K562 (cell line): Measurements from ENCODE around the gene IFNA1. TPM values are rescaled to one million over a fixed set of nuclear protein-coding genes. Genes with fewer than 3 reads are reported as not detected.

Source experiments
- ATAC-seq: fragments of 200-7000 bp; cut with Tn5 transposase; 3 replicates; pipeline ENCODE4 v1.9.1; 2020; ENCODE audit warnings: moderate library complexity
- BruUV-seq: library from RNA; stranded (reverse); fragments of 400-500 nt; replicated peaks from 2 replicates; lab custom pipeline; 2021; lab: Mats Ljungman, UMichigan
- CTCF ChIA-PET: fragments of 300-600 bp; formaldehyde crosslinking; extraction: SDS; loops from one replicate; lab custom pipeline; 2021; ENCODE audit warnings: low intra/inter-chr PET ratio; lab: Yijun Ruan, JAX
- POLR2A ChIA-PET: fragments of 300-600, 350-650 bp; sonication (Branson Sonifier 250); formaldehyde crosslinking; extraction: SDS; loops from one replicate; lab custom pipeline; 2021; ENCODE audit warnings: antibody characterized with exemption, inconsistent platforms; lab: Yijun Ruan, JAX
- DNase-seq, 4 experiments: peaks; one replicate each; pipeline versions ENCODE4 v3.0.0 to v3.0.0-alpha.2; 2011 to 2018; ENCODE audit warnings: low spot score in 3 of 4, mixed read lengths in 3 of 4; ENCODE audit errors: extremely low read depth in 1 of 4
- FAIRE-seq: peaks from 2 replicates; lab custom pipeline; 2011; peaks lifted over from hg19 to GRCh38; lab: Jason Lieb, UNC
- H2AFZ ChIP-seq: 2 replicates; pipeline ENCODE4 v1.6.0; 2011; ENCODE audit warnings: low read depth, low read length, control low read depth, inconsistent platforms
- H3K27ac ChIP-seq: fragments of 200-600 bp; 3 replicates; pipeline ENCODE4 v1.8.0; 2011; ENCODE audit warnings: low read depth, mild to moderate bottlenecking, control low read depth, inconsistent platforms, low read length, moderate library complexity, mixed read lengths; ENCODE audit errors: extremely low read depth
- H3K27me3 ChIP-seq, 2 experiments: fragments of 300-600 bp in 1 of 2; 2 replicates in 1 of 2; 3 replicates in 1 of 2; pipeline versions ENCODE4 v1.6.0 to v1.8.0; 2011; ENCODE audit warnings: inconsistent platforms in 2 of 2, low read length in 2 of 2, mild to moderate bottlenecking in 1 of 2, mixed read lengths in 1 of 2, moderate library complexity in 1 of 2; ENCODE audit not compliant: control insufficient read depth in 2 of 2, insufficient read depth in 2 of 2
- H3K36me3 ChIP-seq: fragments of 300-600 bp; 3 replicates; pipeline ENCODE4 v1.8.0; 2011; ENCODE audit warnings: mild to moderate bottlenecking, low read length, inconsistent platforms; ENCODE audit not compliant: control insufficient read depth, insufficient read depth
- H3K4me1 ChIP-seq, 2 experiments: fragments of 200-600 bp in 1 of 2; replicated peaks in 1 of 2; 2 replicates in 1 of 2; 3 replicates in 1 of 2; pipeline versions ENCODE4 v1.5.1 to v1.8.0; 2011; ENCODE audit warnings: inconsistent platforms in 2 of 2, low read length in 2 of 2, mild to moderate bottlenecking in 1 of 2, mixed read lengths in 1 of 2, moderate library complexity in 1 of 2; ENCODE audit not compliant: control insufficient read depth in 2 of 2, insufficient read depth in 2 of 2
- H3K4me2 ChIP-seq: 2 replicates; pipeline ENCODE4 v1.6.1; 2011; ENCODE audit warnings: low read length, control low read depth, inconsistent platforms, mixed read lengths; ENCODE audit not compliant: insufficient read depth
- H3K4me3 ChIP-seq: fragments of 200-600 bp; sonication (generic), shearing (Covaris generic); 2 replicates; pipeline ENCODE4 v1.5.1; 2016; ENCODE audit warnings: control low read depth, inconsistent platforms
- H3K79me2 ChIP-seq: fragments of 200-600 bp; 3 replicates; pipeline ENCODE4 v1.8.0; 2011; ENCODE audit warnings: low read length, inconsistent platforms; ENCODE audit not compliant: control insufficient read depth, insufficient read depth
- H3K9ac ChIP-seq, 2 experiments: 2 replicates each; pipeline versions ENCODE4 v1.6.0 to v1.6.1; 2011; ENCODE audit warnings: low read depth in 2 of 2, low read length in 2 of 2, control low read depth in 1 of 2, inconsistent platforms in 1 of 2, mild to moderate bottlenecking in 1 of 2, mixed read lengths in 1 of 2; ENCODE audit not compliant: insufficient read depth in 1 of 2
- H3K9me1 ChIP-seq: one replicate; pipeline ENCODE4 v1.6.0; 2011; ENCODE audit warnings: inconsistent platforms, mild to moderate bottlenecking, low read length, moderate library complexity; ENCODE audit not compliant: control insufficient read depth, insufficient read depth
- H3K9me3 ChIP-seq: replicated peaks from 2 replicates; pipeline ENCODE4 v1.5.1; 2011; ENCODE audit warnings: low read depth, low read length, inconsistent platforms; ENCODE audit not compliant: control insufficient read depth, insufficient read depth
- H4K20me1 ChIP-seq: replicated peaks from 2 replicates; pipeline ENCODE4 v1.6.1; 2011; ENCODE audit warnings: low read length, inconsistent platforms, mixed read lengths; ENCODE audit not compliant: control insufficient read depth, insufficient read depth
- BRF2 ChIP-seq: IDR thresholded peaks from 3 replicates; pipeline ENCODE4 v1.6.1; 2011; ENCODE audit warnings: borderline replicate concordance, mild to moderate bottlenecking; ENCODE audit not compliant: insufficient read length, insufficient read depth
- CGGBP1 ChIP-seq: fragments of 250-450 bp; sonication (Bioruptor Pico); IDR thresholded peaks from 2 replicates; pipeline ENCODE4 v1.9.0; 2021; ENCODE audit warnings: mild to moderate bottlenecking
- EWSR1 ChIP-seq: fragments of 450-650 bp; IDR thresholded peaks from 2 replicates; pipeline ENCODE4 v1.6.1; 2018; ENCODE audit warnings: borderline replicate concordance, mild to moderate bottlenecking, low read depth, moderate library complexity; ENCODE audit not compliant: partially characterized antibody
- NR4A1 ChIP-seq, 2 experiments: fragments of 250-450 bp in 1 of 2; fragments of 450-650 bp in 1 of 2; sonication (Bioruptor Pico) in 1 of 2; IDR thresholded peaks; 2 replicates each; pipeline versions ENCODE4 v1.4.0 to v1.6.1; 2016 to 2020; ENCODE audit warnings: mild to moderate bottlenecking in 2 of 2, missing compliant biosample characterization in 1 of 2, missing genetic modification characterization in 1 of 2, moderate library complexity in 1 of 2
- TCF3 ChIP-seq: sonication (generic); formaldehyde crosslinking; IDR thresholded peaks from 2 replicates; pipeline ENCODE4 v1.4.0; 2020; ENCODE audit warnings: mild to moderate bottlenecking, missing genetic modification reagents
- ZFP30 ChIP-seq: fragments of 250-450 bp; sonication (Bioruptor Pico); IDR thresholded peaks from 2 replicates; pipeline ENCODE4 v1.8.0; 2022; ENCODE audit warnings: moderate library complexity, mild to moderate bottlenecking, inconsistent platforms, borderline replicate concordance
- WGBS: fragments of 100-300 bp; shearing (Covaris generic); methylation state at CpG from one replicate; pipeline ENCODE4 v1.1.6; 2016; ENCODE audit warnings: low coverage, mixed read lengths; ENCODE audit not compliant: insufficient coverage; ENCODE audit errors: missing lambda C conversion rate; 5-methylcytosine and 5-hydroxymethylcytosine counted together
- in situ Hi-C: fragments of 300-500 bp; cut with MboI; formaldehyde crosslinking; loops from 4 replicates; pipeline ENCODE4 v1.15.0; 2018; ENCODE audit warnings: inconsistent platforms, mixed read lengths
- intact Hi-C: fragments of 100-400 bp; cut with micrococcal nuclease; formaldehyde crosslinking; loops from 2 replicates; pipeline ENCODE4 v1.14.2; 2022
- polyA plus RNA-seq, 8 experiments: library from polyadenylated mRNA; depleted of rRNA in 4 of 8; stranded (reverse) in 5 of 8; unstranded in 3 of 8; fragments of >200 nt; fragmentation: Nextera tagmentation in 2 of 8; fragmentation: Illumina TruSeq in 1 of 8; extraction: Ambion mirVana in 2 of 8; extraction: Trizol in 1 of 8; gene quantifications; 2 replicates each; pipeline versions ENCODE4 v1.2.1 to v1.2.3, GENCODE V29; 2011 to 2014; ENCODE audit warnings: inconsistent platforms in 1 of 8, missing spikeins in 1 of 8
- total RNA-seq, 7 experiments: library from RNA; depleted of rRNA in 6 of 7; stranded (reverse); fragments of >200 nt in 6 of 7; fragmentation: Illumina TruSeq in 2 of 7; extraction: Trizol in 2 of 7; gene quantifications; 2 replicates each; pipeline versions ENCODE4 v1.2.1 to v1.2.3, GENCODE V29; 2011 to 2021; ENCODE audit warnings: low replicate concordance in 1 of 7
- TF ChIP-seq, protein P1 (sequence below): fragments of 450-650 bp; IDR thresholded peaks from 2 replicates; pipeline ENCODE4 v1.6.1; 2014; ENCODE audit warnings: low read depth, mild to moderate bottlenecking, moderate library complexity, borderline replicate concordance
- TF ChIP-seq, protein P2 (sequence below): fragments of 250-450 bp; sonication (Bioruptor Pico); IDR thresholded peaks from 2 replicates; pipeline ENCODE4 v1.5.0; 2020; ENCODE audit warnings: mild to moderate bottlenecking

IFNA1 gene
- total and polyA plus RNA-seq, 9 of the 15 experiments (the other 6 are each of a cell fraction or from before 2014, with no cell fraction given): not detected

DNA sequence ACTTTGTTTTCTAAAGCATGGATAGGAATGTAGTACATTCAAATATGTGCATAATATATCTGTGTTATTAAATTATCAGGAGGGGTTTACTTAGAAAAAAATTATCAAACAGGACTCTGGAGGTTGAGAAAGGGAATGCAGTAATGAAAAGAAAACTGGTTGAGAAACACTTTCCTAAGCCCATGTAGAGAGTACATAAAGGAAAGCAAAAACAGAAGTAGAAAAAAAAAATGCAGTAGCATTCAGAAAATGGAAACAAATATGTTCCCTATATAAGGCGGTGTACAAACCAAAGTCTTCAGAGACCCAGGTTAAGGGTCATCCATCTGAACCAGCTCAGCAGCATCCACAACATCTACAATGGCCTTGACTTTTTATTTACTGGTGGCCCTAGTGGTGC, 31.4 kb upstream of the IFNA1 start, which contains the start of gene IFNA8:
Gene IFNA8, plus strand, starts transcription at position 301 of the 400 bp plus-strand sequence. Its CDS starts 60 bp downstream, at position 361.
- intact Hi-C loops (no loop called here), in situ Hi-C loops (no loop called here)
- FAIRE-seq: no peak
- ATAC-seq: no peak
- POLR2A ChIA-PET: no interaction called here
- Histone ChIP-seq H3K4me1 (no peaks in the 10 kb centered on the region), H2AFZ (no peak within 1 kb of the TSS), H3K79me2 (no peaks in the 10 kb centered on the region), H4K20me1 (no peaks in the 10 kb centered on the region), H3K9ac (no peak within 1 kb of the TSS), H3K4me3 (no peak within 1 kb of the TSS), H3K9me1 (no peaks in the 10 kb centered on the region), H3K36me3 (no peaks in the 10 kb centered on the region), H3K27me3 (no peaks in the 10 kb centered on the region), H3K9me3 (no peaks in the 10 kb centered on the region), H3K4me2 (no peak within 1 kb of the TSS), H3K27ac (no peak within 1 kb of the TSS)
- CTCF ChIA-PET: no interaction called here
- no peak for DNase-seq
- no TSS peak for BruUV-seq
- TF ChIP-seq BRF2: no peak
- no peak for TF ChIP-seq NR4A1 (CRISPR knock-in tag; IDR thresholded peaks at IDR 0.05)
- TF ChIP-seq NR4A1 (tag; IDR thresholded peaks at IDR 0.05): no peak
- TF ChIP-seq TCF3 (CRISPR knock-in tag): no peak
- no peak for TF ChIP-seq CGGBP1 (CRISPR knock-in tag)
- TF ChIP-seq EWSR1: no peak
- TF ChIP-seq, protein P1, sequence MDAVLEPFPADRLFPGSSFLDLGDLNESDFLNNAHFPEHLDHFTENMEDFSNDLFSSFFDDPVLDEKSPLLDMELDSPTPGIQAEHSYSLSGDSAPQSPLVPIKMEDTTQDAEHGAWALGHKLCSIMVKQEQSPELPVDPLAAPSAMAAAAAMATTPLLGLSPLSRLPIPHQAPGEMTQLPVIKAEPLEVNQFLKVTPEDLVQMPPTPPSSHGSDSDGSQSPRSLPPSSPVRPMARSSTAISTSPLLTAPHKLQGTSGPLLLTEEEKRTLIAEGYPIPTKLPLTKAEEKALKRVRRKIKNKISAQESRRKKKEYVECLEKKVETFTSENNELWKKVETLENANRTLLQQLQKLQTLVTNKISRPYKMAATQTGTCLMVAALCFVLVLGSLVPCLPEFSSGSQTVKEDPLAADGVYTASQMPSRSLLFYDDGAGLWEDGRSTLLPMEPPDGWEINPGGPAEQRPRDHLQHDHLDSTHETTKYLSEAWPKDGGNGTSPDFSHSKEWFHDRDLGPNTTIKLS: no peak
- TF ChIP-seq, protein P2, sequence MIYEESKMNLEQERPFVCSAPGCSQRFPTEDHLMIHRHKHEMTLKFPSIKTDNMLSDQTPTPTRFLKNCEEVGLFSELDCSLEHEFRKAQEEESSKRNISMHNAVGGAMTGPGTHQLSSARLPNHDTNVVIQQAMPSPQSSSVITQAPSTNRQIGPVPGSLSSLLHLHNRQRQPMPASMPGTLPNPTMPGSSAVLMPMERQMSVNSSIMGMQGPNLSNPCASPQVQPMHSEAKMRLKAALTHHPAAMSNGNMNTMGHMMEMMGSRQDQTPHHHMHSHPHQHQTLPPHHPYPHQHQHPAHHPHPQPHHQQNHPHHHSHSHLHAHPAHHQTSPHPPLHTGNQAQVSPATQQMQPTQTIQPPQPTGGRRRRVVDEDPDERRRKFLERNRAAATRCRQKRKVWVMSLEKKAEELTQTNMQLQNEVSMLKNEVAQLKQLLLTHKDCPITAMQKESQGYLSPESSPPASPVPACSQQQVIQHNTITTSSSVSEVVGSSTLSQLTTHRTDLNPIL (CRISPR knock-in tag): no peak
- TF ChIP-seq ZFP30 (CRISPR knock-in tag): no peak
- no CpG with 5 or more reads among the region's 1 CpG for WGBS
